ENCODE results near the gene AKAP1.

AKAP1 gene

DNA sequence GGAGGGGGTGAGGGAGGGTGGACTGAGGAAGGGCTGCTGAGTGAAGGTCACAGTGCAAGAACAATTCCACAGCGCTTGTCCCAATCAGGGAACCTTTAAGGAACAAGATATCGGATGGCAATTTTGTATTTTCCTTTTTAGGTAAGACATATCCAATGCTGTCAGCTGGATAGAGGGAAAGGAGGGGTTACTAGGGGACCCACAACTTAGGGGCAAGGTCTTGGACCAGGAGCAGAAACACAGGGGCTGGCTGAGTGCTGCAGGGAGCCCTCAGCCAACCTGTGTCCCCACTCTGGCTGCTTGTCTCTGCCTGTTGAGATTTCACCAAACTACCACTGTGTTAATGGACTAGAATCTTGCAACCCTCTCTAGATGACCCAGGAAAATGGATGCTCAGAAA lies 47.6 kb downstream of the AKAP1 start:
- no peak for DNase-seq

DNA sequence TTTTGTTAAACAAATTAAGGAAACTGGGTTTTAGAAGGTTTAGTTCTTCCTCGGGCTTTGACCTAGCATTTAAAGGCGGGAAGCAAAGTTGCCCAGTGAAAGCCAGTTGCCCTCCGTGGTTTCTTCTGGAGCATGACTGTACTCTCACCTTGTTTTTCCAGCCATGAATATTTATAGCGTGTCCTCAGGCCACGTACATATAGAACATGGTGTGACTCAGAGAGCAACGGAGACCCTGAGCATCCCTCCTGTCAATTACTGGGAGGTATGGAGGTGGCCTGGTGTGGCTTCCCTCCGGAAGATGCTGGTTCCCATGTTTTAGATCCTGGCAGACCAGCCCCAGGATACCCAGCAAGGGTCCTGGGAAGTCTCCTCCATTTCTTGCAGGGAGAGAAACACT lies 48.4 kb downstream of the AKAP1 start:
- no peak for DNase-seq

DNA sequence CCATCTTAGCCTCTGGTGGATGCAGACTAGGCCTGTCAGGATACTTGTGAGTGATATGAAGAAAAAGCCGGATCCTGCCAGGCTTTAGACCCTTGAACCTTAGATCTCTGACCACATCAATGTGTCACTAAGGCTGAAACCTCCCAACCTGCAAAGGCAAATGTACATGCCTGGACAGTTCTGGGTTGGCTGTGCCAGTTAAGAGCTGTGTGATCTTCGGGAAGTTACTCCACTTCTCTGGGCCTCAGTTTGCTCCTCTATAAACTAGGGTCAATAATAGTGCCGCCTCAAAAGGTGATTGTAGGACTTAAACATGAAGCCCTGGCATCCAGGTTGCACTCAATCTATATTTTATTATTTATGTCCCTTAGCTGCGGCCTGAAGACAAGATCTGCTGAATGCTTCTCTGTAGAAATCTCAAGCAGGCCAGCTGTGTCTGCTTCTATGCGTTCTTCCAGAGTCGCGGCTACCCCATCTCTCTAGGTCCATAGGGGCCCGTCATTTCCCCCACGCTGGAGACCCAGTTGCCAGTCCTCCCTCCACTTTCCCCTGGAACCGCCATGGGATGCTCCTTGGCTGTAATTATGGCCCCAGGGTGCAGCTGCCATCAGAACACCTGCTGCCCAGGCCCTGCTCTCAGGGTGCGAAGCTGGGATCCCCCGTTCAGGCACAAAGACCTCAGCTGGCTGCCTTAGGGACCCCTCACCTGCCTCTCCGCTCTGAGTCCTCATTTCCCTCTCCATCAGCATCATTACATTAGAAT lies 50.2 kb downstream of the AKAP1 start:
- no peak for DNase-seq

DNA sequence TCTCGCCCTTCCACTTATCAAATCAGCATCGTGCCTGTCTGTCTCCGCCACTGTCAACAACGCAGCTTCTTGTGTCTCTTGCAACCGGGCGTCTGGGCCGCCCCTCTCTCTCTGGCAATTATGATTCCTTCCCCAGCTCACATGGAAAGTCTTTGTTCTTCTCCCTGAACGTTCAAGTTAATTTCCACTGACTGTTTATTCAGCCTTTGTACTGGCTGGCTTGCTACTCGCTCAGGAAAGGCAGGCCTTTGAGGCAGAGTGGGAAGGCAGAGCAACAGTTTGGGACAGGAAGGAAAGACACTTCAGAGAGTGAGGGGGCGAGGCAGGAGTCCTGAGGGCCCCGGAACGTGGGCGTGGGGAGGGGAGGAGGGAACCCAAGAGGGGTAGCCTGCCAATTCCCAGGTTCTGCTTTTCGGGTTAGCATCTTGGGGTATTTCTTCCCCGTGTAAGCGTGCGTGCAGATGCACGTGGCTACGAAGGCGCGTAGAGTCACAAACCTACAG lies 50.8 kb downstream of the AKAP1 start:
- DNase-seq = peak; percentile 32

DNA sequence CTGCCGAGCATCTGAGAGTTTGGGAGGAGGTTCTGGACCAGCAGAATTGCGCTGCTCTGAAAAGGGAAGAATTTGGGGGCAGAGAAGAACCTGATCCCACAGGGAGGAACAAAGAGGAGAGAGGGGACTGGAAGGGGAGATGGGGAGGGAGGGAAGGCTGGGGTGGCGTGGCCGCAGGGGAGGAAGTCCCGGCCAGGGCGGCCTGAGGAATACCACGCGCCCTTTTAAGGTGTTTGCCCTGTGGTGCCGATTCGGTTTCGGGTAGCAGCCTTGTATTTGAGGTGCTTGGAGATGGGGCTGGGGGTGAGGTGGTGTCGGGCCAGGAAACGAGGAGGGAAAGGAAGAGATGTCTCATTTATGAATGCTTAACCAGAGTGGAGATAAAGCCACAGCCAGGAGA lies 51.3 kb downstream of the AKAP1 start:
- no peak for DNase-seq

DNA sequence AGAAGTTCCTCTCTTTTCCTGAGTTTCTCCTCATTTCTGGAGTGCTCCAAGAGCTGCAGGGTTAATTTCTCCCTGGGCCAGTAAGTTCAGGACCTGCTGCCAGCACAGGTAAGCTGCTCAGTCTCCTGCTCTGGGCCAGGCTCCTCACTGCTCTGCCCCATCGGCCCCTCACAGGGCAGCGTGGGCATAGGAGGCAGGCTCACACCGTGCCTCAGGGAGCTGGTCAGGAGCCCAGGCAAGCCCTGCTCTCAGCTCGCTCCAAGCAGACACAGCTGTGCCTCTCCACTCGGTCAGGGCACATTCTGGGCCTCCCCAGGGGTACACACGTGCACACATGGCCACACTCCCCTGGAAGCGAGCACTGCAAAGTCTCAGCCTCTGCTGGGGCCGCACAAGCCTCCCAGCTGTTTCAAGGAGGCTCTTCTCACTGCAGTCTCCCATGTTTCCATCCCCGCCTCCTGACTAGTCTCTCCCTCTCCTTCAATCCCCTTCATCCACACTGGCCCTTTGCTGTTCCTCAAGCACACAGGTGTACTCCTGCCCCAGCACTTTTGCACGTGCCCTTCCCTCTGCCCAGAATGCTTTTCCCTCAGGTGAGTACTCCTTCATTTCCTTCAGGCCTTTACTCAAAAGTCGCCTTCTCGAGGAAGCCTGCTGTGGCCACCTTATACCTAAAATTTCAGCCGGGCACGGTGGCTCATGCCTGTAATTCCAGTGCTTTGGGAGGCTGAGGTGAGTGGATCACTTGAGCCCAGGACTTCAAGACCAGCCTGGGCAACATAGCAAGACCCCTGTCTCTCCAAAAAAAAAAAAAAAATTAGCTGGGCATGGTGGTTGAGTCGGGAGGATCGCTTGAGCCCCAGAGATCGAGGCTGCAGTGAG lies 53.2 kb downstream of the AKAP1 start:
- no peak for DNase-seq

DNA sequence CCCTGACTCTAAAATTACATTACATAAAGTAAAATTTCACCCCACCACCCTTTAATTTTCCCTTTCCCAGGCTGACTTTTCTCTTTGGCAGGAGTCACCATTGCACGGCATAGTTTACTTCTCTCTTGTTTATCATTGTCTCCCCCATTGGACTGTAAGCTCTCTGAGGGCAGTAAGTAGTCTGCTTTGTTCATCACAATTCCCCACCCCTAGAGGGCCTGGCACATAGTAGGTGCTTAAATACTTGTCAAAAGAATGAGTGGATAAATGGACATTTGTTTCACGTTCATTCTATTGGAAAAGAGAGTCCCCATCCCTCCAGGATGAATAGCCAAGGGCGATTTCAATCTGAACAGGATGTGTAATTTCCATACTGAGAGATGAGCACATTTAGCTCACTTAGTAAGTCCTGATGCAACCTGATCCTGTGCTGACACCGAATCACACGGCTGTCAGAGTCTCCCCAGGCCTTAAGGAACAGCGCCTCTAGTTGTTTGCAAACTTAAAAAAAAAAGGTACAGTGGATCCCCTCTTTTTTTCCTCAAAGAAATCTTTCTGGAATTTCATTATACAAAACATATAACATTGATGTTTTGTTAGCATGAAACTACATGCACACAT lies 54.0 kb downstream of the AKAP1 start:
- DNase-seq = peak; percentile 65

DNA sequence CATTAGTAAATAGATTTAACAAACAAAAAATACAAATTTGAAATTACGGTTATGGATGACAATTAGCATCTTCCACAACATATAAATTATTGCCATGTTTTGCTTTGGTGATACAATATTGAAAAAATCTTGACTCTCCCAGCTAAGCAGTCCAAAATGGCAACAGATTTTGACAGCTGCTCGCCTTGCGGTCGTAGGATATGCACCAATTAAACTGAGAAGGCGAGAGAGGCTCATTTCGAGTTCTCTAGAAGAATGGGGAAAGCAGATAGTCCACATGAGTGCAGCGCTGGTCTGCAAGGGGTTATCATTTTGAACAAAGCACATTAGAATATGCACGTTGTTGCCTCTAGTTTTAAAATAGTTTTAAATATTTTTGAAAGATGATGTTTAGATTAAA lies 55.3 kb downstream of the AKAP1 start:
- DNase-seq = no peak

DNA sequence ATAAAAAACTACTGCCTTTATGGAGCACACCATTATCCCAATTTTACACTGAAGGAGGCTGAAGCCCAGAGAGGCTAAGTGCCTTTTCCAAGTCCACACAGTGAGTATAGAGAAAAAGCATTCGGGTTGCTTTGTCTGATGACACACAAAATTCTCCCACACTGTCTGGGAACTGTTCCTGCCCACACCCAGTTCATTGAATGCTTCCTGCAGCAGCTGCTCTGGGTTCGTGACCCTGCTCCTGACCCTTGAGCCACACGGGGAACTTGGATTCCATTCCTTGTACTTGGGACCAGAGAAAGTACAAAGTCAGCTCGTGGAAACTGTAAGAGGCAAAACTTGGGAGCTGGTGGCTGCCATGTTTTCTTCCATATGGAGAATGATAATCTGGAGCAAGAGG lies 57.9 kb downstream of the AKAP1 start:
- DNase-seq = peak; percentile 70

DNA sequence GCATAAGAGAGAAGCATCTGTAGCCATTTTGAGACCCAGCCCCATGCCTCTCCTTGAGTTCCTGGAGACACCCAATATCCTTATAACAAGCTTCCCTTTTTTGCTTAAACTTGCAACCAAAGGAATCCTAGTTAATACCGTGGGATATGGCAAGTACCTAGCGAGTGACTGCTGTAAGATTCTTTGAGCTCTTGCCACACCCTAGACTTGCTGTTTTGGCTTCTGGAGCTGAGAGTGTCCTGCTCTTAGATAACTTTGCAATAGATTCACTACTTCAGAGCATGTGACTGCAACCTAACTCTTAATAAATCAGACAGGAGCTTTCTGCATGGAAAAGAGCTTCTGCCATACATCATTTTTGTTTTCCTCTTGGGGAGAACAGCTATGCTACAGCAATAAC lies 58.3 kb downstream of the AKAP1 start:
- DNase-seq = no peak

DNA sequence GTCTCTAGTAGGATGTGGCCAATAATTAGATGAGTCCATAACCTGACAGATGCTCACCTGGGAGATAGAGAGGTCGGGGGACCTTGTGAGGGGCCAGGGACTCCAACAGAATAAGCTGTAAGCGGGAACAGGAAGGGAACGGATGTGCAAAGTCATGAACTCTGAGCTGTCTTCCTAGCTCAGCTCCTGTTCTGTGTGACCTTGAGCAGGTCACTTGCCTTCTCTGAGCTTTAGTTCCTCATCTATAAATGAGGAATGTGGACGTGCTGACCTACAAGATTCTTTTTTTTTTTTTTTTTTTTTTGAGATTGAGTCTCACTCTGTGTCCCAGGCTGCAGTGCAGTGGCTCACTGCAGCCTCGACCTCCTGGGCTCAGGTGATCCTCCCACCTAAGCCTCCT lies 58.9 kb downstream of the AKAP1 start:
- DNase-seq = no peak

DNA sequence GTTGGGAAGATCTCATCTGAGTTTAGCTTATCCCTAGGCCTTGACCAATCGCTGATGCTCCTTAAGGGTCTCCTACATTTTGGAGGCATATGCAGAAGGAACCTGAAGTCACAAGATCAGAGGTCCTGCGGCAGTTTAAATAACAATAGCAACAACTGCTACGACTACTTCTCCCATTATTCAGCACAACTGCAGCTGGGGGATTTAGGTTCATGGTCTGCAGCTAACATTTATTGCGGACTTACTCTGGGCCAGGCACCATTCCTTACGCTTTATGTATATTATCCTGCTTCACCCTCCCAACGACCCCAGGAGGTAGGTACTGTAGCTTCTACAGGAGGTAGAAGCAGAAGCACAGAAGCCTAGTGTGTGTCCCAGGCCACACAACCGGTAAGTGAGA lies 59.5 kb downstream of the AKAP1 start:
- DNase-seq = no peak

DNA sequence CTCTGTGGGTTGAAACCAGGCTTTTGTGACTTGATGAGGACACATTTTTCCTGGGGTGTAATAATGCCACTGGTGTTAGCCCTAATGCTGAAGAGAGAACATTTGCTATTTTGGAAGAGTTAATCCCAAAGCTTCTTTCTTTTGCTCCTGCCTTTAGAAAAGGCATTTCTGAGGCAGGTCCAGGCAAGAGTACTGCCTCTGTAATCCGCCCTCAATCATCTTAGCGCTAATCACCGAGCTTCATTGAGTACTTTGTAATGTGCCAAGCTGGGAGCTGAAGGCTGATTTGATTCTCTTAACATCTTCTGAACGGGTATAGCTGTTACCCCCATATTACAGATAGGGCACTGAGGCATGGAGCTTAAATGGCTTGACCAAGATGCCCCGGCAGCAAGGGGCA lies 60.3 kb downstream of the AKAP1 start:
- DNase-seq = no peak

DNA sequence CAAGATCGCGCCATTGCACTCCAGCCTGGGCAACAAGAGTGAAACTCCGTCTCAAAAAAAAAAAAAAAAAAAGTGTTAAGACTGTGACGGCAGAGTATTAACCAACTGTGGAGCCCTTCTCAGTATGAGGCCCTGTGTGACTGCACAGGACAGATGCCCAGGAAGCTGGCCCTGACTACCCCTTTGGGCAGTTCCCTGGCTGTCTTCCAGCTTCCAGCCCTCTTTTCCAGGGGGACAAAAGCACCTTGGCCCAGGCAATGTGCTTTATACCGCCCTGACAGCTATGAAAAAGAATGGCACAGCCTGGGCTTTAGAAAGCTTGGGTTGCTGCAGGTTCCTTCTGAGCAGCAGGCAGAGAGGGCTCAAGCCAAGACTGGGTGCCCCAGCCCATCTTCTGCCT lies 61.2 kb downstream of the AKAP1 start:
- DNase-seq = no peak

DNA sequence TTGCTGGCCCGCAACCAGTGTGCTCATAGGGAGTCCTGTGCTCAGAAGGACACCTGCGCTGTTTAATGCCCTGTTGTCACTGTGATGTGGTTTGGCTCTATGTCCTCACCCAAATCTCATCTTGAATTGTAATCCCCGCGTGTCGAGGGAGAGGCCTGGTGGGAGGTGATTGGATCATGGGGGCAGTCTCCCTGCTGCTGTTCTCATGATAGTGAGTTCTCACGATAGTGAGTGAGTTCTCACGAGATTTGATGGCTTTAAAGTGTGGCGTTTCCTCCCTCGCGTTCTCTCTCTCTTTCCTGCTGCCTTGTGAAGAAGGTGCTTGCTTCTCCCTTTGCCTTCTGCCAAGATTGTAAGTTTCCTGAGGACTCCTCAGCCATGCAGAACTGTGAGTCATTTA lies 66.8 kb downstream of the AKAP1 start:
- no peak for DNase-seq

DNA sequence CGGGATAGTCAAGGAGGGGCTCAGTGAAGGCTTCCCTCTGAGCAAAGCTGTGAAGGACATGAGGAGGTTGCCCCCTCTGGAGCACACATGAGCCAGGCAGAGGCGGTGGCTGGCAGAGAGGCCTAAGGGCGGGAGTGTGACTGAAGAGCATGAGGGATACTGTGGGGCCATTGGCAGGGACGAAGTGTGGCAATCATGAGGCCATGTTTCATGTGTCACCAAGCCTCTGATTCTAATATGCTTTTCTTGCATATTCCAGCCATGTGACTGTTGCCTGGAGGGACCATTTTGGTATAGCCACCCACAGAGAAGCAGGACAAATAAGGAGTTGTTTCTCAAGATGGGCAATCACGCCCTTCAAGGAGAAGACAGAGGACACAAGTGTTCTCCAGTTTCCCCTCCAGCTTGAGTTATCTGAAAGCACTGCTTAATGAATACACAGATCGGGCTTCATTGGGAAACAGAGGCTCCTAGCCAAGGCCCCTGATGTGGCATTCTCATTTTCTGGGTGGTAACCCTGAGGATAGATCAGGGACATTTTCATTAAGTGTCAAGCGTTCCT lies 68.0 kb downstream of the AKAP1 start:
- peak; percentile 16 for DNase-seq

DNA sequence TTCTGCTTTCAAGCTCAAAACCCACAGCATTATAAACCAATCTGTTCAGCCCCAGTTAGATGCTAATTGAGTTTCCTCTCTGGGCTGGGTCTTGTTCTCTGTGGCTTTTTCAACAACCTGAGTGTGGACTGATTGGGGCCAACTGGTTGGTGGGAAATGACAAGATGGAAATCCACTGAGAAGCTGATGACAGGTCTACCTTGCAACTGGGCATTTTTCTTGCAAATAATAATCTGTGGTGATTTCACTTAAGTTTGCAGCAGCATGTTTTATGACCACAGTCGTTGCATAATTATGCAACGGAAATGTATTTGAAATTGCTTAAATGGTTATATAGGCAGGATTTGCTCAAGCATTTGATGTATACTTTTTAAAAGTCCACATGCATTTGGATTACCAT lies 69.9 kb downstream of the AKAP1 start:
- DNase-seq = peak; percentile 60

DNA sequence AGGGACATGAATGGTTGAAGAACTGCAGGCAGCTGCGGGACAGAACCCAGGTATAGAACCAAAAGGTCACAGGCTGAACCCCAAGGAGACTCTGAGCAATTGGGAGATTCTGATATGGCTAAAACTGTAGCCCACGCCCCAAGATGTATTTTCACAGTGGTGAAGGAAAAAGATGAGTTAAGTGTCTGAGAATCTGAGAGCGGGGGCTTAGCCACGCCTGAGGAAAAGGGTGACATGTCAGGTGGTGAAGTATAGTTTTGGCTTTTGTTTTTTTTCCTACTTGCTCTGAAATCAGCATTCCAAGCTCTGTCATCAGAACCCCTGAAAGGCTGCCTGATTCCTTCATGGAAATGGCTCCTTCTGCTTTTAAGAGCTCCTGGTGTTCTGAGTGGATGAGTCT lies 73.3 kb downstream of the AKAP1 start:
- DNase-seq = no peak

DNA sequence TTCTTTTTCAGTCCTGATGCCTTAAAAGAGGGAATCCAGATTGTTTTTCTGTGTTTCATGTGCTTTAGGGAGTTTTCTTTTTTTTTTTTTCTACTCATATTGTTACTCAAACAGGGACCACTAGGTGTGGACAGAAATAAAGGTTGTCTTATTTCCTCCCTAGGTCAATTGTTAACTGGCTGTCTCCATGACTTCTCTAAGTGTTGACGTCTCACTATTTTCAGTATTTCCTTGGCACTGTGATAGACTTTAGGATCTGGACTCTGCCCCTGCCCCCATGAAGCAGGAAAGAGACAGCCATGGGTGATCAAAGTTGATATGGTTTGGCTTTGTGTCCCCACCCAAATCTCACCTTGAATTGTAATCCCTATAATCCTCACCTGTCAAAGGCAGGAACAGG lies 73.7 kb downstream of the AKAP1 start:
- DNase-seq = no peak

DNA sequence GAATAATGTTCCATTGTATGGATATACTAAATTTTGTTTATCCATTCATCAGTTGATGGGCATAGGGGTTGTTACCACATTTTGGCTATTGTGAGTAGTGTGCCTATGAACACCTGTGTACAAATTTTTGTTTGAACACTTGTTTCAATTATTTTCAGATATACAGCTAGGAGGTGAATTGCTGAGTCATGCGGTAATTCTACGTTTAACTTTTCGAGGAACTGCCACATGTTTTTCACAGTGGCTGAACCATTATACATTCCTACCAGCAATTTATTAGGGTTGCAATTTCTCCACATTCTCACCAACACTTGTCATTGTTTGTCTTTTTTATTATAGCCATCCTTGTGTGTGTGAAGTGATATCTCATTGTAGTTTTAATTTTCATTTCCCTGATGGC lies 75.6 kb downstream of the AKAP1 start:
- DNase-seq = no peak

DNA sequence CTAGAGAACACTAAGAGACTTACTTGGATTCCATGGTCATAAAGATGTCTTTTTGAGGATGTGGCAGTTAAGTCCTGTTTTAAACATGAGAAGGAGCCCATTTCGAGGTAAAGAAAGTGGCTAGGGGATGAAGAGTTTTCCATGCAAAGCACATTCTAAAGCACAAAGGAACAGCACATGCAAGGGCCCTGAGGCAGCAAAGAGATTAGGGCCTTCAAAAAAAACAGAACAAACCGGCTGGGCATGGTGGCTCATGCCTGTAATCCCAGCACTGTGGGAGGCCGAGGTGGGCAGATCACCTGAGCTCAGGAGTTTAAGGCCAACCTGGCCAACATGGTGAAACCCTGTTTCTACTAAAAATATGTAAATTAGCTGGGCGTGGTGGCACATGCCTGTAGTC lies 79.8 kb downstream of the AKAP1 start:
- DNase-seq = no peak

DNA sequence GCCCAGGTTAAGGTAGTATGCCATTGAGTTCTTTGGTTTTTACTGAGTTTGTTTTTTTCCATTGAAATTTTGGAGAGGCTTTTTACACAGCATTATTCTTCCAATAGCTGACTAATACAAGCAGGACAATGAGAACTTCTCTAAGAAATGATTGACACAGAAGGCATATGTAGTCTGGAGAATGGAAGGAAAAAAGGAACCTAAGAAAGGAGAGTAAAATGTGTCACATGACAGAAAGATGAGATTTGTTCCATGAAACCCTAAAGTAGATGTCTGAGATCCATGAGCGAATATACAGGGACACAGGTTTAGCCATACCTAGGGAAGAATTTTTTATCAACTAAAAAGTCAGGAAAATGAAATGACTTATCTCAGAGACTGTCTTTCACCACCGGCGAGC lies 80.7 kb downstream of the AKAP1 start:
- no peak for DNase-seq

DNA sequence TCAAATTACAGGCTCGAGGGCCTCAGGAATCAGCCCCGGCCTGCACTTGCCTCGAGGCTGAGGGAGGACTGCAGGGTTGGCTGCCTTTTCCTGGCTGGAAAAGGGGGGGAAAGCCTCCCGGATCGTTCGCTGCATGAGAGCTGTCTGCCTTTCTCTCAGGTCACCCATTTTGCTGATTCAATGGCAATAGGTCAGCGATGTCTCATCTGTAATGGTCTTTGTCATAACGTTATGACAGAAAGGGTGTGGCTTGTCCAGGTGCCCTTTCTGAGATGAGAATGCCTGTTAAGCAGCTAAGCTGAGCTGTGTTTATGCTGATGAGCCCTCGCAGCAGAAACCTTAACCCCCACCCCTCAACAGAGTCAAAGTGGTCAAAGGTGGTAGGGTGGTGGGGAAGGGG lies 81.8 kb downstream of the AKAP1 start:
- no peak for DNase-seq

DNA sequence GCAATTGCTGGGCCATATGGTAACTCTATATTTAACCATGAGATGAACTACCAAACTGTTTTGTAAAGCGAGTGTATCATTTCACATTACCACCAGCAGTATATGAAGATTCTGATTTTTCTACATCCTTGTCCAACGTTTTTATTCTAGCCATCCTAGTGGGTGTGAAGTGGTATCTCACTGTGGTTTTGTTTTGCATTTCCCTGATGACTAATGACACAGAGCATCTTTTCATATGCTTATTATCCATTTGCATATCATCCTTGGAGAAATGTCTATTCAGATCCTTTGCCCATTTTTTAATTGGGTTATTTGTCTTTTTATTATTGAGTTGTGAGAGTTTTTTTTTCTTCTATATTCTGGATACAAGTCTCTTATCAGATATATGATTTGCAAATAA lies 83.6 kb downstream of the AKAP1 start:
- DNase-seq = no peak
